ENCODE measurements around the gene DCDC2C. TPM values are rescaled to one million over a fixed set of nuclear protein-coding genes. Genes with fewer than 3 reads are reported as not detected.

The DCDC2C gene
- polyA plus RNA-seq, 3 donors: not detected

- no peaks in the 10 kb centered on the region for H3K4me1 ChIP-seq (ENCODE audit: control insufficient read depth in 1 of 2, insufficient read depth in 2 of 2, low read length in 2 of 2)
- H3K4me3 ChIP-seq (replicated peaks in 1 of 3; ENCODE audit: low read depth in 2 of 3, low read length in 3 of 3): no peak overlapping the region
- Mint-ChIP-seq H3K27me3 (ENCODE audit: low read depth in 3 of 3) (peaks cover 3 to 9% (median 3%) of the 10 kb centered on the region in 3 donors), H3K36me3 (no peaks in the 10 kb centered on the region), H3K9me3 (peaks cover 0 to 4% (median 0%) of the 10 kb centered on the region in 7 donors), H3K4me3 (no peak overlapping the region), H3K27ac (no peak overlapping the region), H3K4me1 (no peaks in the 10 kb centered on the region)
- no peaks in the 10 kb centered on the region for H3K36me3 ChIP-seq (replicated peaks in 1 of 2; ENCODE audit: control insufficient read depth in 1 of 2, insufficient read depth in 2 of 2, low read length in 2 of 2)
- H3K9ac ChIP-seq (ENCODE audit: insufficient read depth, low read length, poor library complexity, severe bottlenecking): no peak overlapping the region
- H3K27me3 ChIP-seq (ENCODE audit: control insufficient read depth in 2 of 2, insufficient read depth in 2 of 2, low read length in 2 of 2): no peaks in the 10 kb centered on the region
- H3K27ac ChIP-seq (ENCODE audit: low read depth in 1 of 2, low read length in 2 of 2): no peak overlapping the region
- TF ChIP-seq, protein P1, sequence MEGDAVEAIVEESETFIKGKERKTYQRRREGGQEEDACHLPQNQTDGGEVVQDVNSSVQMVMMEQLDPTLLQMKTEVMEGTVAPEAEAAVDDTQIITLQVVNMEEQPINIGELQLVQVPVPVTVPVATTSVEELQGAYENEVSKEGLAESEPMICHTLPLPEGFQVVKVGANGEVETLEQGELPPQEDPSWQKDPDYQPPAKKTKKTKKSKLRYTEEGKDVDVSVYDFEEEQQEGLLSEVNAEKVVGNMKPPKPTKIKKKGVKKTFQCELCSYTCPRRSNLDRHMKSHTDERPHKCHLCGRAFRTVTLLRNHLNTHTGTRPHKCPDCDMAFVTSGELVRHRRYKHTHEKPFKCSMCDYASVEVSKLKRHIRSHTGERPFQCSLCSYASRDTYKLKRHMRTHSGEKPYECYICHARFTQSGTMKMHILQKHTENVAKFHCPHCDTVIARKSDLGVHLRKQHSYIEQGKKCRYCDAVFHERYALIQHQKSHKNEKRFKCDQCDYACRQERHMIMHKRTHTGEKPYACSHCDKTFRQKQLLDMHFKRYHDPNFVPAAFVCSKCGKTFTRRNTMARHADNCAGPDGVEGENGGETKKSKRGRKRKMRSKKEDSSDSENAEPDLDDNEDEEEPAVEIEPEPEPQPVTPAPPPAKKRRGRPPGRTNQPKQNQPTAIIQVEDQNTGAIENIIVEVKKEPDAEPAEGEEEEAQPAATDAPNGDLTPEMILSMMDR (IDR thresholded peaks at IDR 0.05): no peak
- intact Hi-C loops (cut with micrococcal nuclease): no loop called here
- no peaks in the 10 kb centered on the region for H3K9me3 ChIP-seq (replicated peaks in 1 of 2; ENCODE audit: control insufficient read depth in 1 of 2, insufficient read depth in 1 of 2, low read length in 2 of 2)
- WGBS (ENCODE audit: insufficient coverage): no CpG with 5 or more reads among the region's 3 CpGs
- H3K4me2 ChIP-seq (replicated peaks; ENCODE audit: extremely low read depth, low read length, poor library complexity, severe bottlenecking): no peak overlapping the region
- H2AFZ ChIP-seq (ENCODE audit: insufficient read depth, low read depth, low read length, poor library complexity, severe bottlenecking): no peak overlapping the region
- no peaks in the 10 kb centered on the region for H3K79me2 ChIP-seq (ENCODE audit: insufficient read depth, low read length)
- no peaks in the 10 kb centered on the region for H4K20me1 ChIP-seq (ENCODE audit: insufficient read depth, low read length)
- DNase-seq: no peak
Observed at GRCh38 chr2:3664118-3664517, 39.3 kb upstream of the DCDC2C start.

DNA sequence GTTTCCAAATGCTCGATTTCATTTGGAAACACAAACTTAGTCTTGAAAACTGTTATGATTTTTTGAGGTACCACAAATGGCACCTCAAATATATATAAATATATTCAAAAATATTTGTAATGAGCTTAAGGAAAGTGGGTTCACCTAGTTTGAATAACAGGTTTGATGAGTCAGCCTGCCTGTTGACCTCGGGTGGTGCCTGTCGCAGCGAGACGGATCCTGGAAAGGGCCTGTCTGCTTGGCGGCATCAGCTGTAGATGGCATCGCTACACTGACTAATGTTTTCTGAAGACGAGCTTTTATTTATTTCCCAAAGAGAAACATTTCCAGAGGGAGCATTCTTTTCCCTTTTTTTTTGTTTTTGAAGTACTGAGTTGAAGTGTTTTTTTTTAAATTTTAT is 38.5 kb upstream of the DCDC2C start:
- Histone ChIP-seq H3K36me3 (replicated peaks in 1 of 2; ENCODE audit: control insufficient read depth in 1 of 2, insufficient read depth in 2 of 2, low read length in 2 of 2) (no peaks in the 10 kb centered on the region), H3K4me3 (replicated peaks in 1 of 3; ENCODE audit: low read depth in 2 of 3, low read length in 3 of 3) (no peak overlapping the region), H3K9ac (ENCODE audit: insufficient read depth, low read length, poor library complexity, severe bottlenecking) (no peak overlapping the region), H3K27ac (ENCODE audit: low read depth in 1 of 2, low read length in 2 of 2) (no peak overlapping the region), H2AFZ (ENCODE audit: insufficient read depth, low read depth, low read length, poor library complexity, severe bottlenecking) (no peak overlapping the region), H3K27me3 (ENCODE audit: control insufficient read depth in 2 of 2, insufficient read depth in 2 of 2, low read length in 2 of 2) (no peaks in the 10 kb centered on the region), H4K20me1 (ENCODE audit: insufficient read depth, low read length) (no peaks in the 10 kb centered on the region), H3K79me2 (ENCODE audit: insufficient read depth, low read length) (no peaks in the 10 kb centered on the region), H3K9me3 (replicated peaks in 1 of 2; ENCODE audit: control insufficient read depth in 1 of 2, insufficient read depth in 1 of 2, low read length in 2 of 2) (no peaks in the 10 kb centered on the region), H3K4me1 (ENCODE audit: control insufficient read depth in 1 of 2, insufficient read depth in 2 of 2, low read length in 2 of 2) (no peaks in the 10 kb centered on the region), H3K4me2 (replicated peaks; ENCODE audit: extremely low read depth, low read length, poor library complexity, severe bottlenecking) (no peak overlapping the region)
- TF ChIP-seq, protein P1 (IDR thresholded peaks at IDR 0.05): no peak
- Mint-ChIP-seq H3K4me3 (no peak overlapping the region), H3K27ac (no peak overlapping the region), H3K4me1 (no peaks in the 10 kb centered on the region), H3K9me3 (peaks cover 0 to 4% (median 0%) of the 10 kb centered on the region in 7 donors), H3K36me3 (no peaks in the 10 kb centered on the region), H3K27me3 (ENCODE audit: low read depth in 3 of 3) (peaks cover 1 to 9% (median 2%) of the 10 kb centered on the region in 3 donors)
- WGBS (ENCODE audit: insufficient coverage): 95% methylated on average over 5 of the region's 8 CpGs
- intact Hi-C loops (cut with micrococcal nuclease): no loop called here
- DNase-seq: no peak

All from CD14-positive monocyte (primary cell).